ENCODE results near the gene KRTAP1-5.

GRCh38 chr17:41067281-41067680 is 40.3 kb upstream of the KRTAP1-5 start:
- no peak for TF ChIP-seq CTCF (IDR thresholded peaks at IDR 0.05)
- no peak for TF ChIP-seq EP300 (IDR thresholded peaks at IDR 0.05)
- TF ChIP-seq POLR2A (IDR thresholded peaks at IDR 0.05; ENCODE audit: low read depth), result no peak
